ENCODE data around the gene PFDN5. TPM values are rescaled to one million over a fixed set of nuclear protein-coding genes. Genes with fewer than 3 reads are reported as not detected.

PFDN5 gene
- total RNA-seq, 2 experiments from 2014 or later: 253 to 322 TPM

GRCh38 chr12:53267306-53267998, 27.9 kb upstream of the PFDN5 start:
- Mint-ChIP-seq H3K27me3 (no peaks in the 10 kb centered on the region), H3K4me3 (peak overlapping the region; percentile 92), H3K27ac (peak overlapping the region; percentile 98), H3K4me1 (peaks cover 30% of the 10 kb centered on the region), H3K9me3 (ENCODE audit: low read depth) (no peaks in the 10 kb centered on the region), H3K36me3 (ENCODE audit: low read depth) (peaks cover 33% of the 10 kb centered on the region)
- ChIA-PET CTCF (interaction anchor here (0.5 to 6.8 kb wide), 32 partner anchors 11 to 233 kb away, joined by 3 to 113 read pairs (median 4); partner anchors contain the start of genes AAAS, MYG1, PFDN5 and SPRYD3), POLR2A (interaction anchor here (0.6 to 3.4 kb wide), 14 partner anchors 10 to 408 kb away, joined by 3 to 14 read pairs (median 5); partner anchors contain the start of genes ATP5MC2, CSAD, TARBP2 and ZNF740)
- intact Hi-C loops (cut with DNase I, micrococcal nuclease): no loop called here
- peak; percentile 59 for ATAC-seq
- DNase-seq: peak; percentile 62

- peak within 1 kb of the TSS; percentile 92 for H3K4me3 Mint-ChIP-seq
- no peaks in the 10 kb centered on the region for H3K9me3 Mint-ChIP-seq (ENCODE audit: low read depth)
- H3K27me3 Mint-ChIP-seq: no peaks in the 10 kb centered on the region
- intact Hi-C loops (cut with DNase I, micrococcal nuclease): loop anchor here (1.0 to 2.0 kb wide), 14 partner anchors 16 to 262 kb away; partner anchors contain the start of genes AAAS (in 2 of the 2), PFDN5 (in 2 of the 2), CSAD (in 1 of the 2) and EIF4B (in 1 of the 2)
- DNase-seq: peak; percentile 93
- peak; percentile 86 for ATAC-seq
- peak within 1 kb of the TSS; percentile 98 for H3K27ac Mint-ChIP-seq
- peaks cover 37% of the 10 kb centered on the region for H3K36me3 Mint-ChIP-seq (ENCODE audit: low read depth)
- ChIA-PET POLR2A (interaction anchor here (0.6 to 3.4 kb wide), 16 partner anchors 9 to 1096 kb away, joined by 3 to 14 read pairs (median 4); partner anchors contain the start of genes ATP5MC2, CSAD, TARBP2 and ZNF740), CTCF (interaction anchor here (0.5 to 6.8 kb wide), 32 partner anchors 12 to 233 kb away, joined by 3 to 113 read pairs (median 4); partner anchors contain the start of genes AAAS, MYG1, PFDN5 and SPRYD3)
- H3K4me1 Mint-ChIP-seq: peaks cover 30% of the 10 kb centered on the region
Measured at GRCh38 chr12:53267999-53268629, 27.2 kb upstream of the PFDN5 start, which contains the start of gene ESPL1. Gene ESPL1, plus strand, starts transcription at chr12:53268299. Its CDS starts 468 bp downstream, at chr12:53268767.

GRCh38 chr12:53268630-53269562, 26.4 kb upstream of the PFDN5 start:
- H3K27me3 Mint-ChIP-seq: no peaks in the 10 kb centered on the region
- intact Hi-C loops (cut with DNase I, micrococcal nuclease): loop anchor here (1.0 to 2.0 kb wide), 14 partner anchors 17 to 263 kb away; partner anchors contain the start of genes AAAS (in 2 of the 2), PFDN5 (in 2 of the 2), CSAD (in 1 of the 2) and EIF4B (in 1 of the 2)
- peak overlapping the region; percentile 92 for H3K4me3 Mint-ChIP-seq
- DNase-seq (no peak), ATAC-seq (no peak)
- H3K36me3 Mint-ChIP-seq (ENCODE audit: low read depth): peaks cover 42% of the 10 kb centered on the region
- ChIA-PET POLR2A (interaction anchor here (0.5 to 3.4 kb wide), 10 partner anchors 11 to 1097 kb away, joined by 3 to 13 read pairs (median 4); partner anchors contain the start of genes CSAD, TARBP2 and ZNF740), CTCF (interaction anchor here (0.5 to 6.8 kb wide), 29 partner anchors 9 to 390 kb away, joined by 3 to 113 read pairs (median 6); partner anchors contain the start of genes AAAS, MYG1, PFDN5 and SPRYD3)
- H3K9me3 Mint-ChIP-seq (ENCODE audit: low read depth): no peaks in the 10 kb centered on the region
- peak overlapping the region; percentile 98 for H3K27ac Mint-ChIP-seq
- H3K4me1 Mint-ChIP-seq: peaks cover 30% of the 10 kb centered on the region

- intact Hi-C loops (cut with DNase I, micrococcal nuclease): no loop called here
- ATAC-seq (no peak), DNase-seq (no peak)
- Mint-ChIP-seq H3K4me1 (peaks cover 14% of the 10 kb centered on the region), H3K4me3 (no peak overlapping the region), H3K36me3 (ENCODE audit: low read depth) (peaks cover 69% of the 10 kb centered on the region), H3K27me3 (no peaks in the 10 kb centered on the region), H3K9me3 (ENCODE audit: low read depth) (no peaks in the 10 kb centered on the region), H3K27ac (no peak overlapping the region)
- CTCF ChIA-PET: no interaction called here
- POLR2A ChIA-PET: interaction anchor here (0.6 kb wide), 1 partner anchor 90 kb away, joined by 3 read pairs; no protein-coding TSS in a partner anchor
Measured at GRCh38 chr12:53274445-53274844, 20.9 kb upstream of the PFDN5 start.

- H3K36me3 Mint-ChIP-seq (ENCODE audit: low read depth): peaks cover 66% of the 10 kb centered on the region
- ChIA-PET CTCF (interaction anchor here (0.5 to 1.0 kb wide), 2 partner anchors 64 to 229 kb away, joined by 4 to 5 read pairs; no protein-coding TSS in a partner anchor), POLR2A (no interaction called here)
- H3K27me3 Mint-ChIP-seq: no peaks in the 10 kb centered on the region
- intact Hi-C loops (cut with DNase I, micrococcal nuclease): no loop called here
- ATAC-seq: no peak
- peaks cover 4% of the 10 kb centered on the region for H3K4me1 Mint-ChIP-seq
- H3K4me3 Mint-ChIP-seq: no peak overlapping the region
- H3K27ac Mint-ChIP-seq: no peak overlapping the region
- H3K9me3 Mint-ChIP-seq (ENCODE audit: low read depth): no peaks in the 10 kb centered on the region
- DNase-seq: no peak
Measured at GRCh38 chr12:53276511-53276910, 18.8 kb upstream of the PFDN5 start.

- ATAC-seq (no peak), DNase-seq (no peak)
- CTCF ChIA-PET: interaction anchor here (0.6 to 1.6 kb wide), 9 partner anchors 9 to 212 kb away, joined by 3 to 10 read pairs (median 4); no protein-coding TSS in a partner anchor
- H3K9me3 Mint-ChIP-seq (ENCODE audit: low read depth): no peaks in the 10 kb centered on the region
- H3K27ac Mint-ChIP-seq: no peak overlapping the region
- H3K27me3 Mint-ChIP-seq: no peaks in the 10 kb centered on the region
- POLR2A ChIA-PET: interaction anchor here (0.7 to 1.1 kb wide), 2 partner anchors 10 to 11 kb away, joined by 3 to 4 read pairs; partner anchors contain the start of gene ESPL1
- peaks cover 4% of the 10 kb centered on the region for H3K4me1 Mint-ChIP-seq
- intact Hi-C loops (cut with DNase I, micrococcal nuclease): no loop called here
- H3K36me3 Mint-ChIP-seq (ENCODE audit: low read depth): peaks cover 67% of the 10 kb centered on the region
- no peak overlapping the region for H3K4me3 Mint-ChIP-seq
Measured at GRCh38 chr12:53277981-53278380, 17.4 kb upstream of the PFDN5 start.

GRCh38 chr12:53279283-53279869, 16.0 kb upstream of the PFDN5 start:
- Mint-ChIP-seq H3K36me3 (ENCODE audit: low read depth) (peaks cover 70% of the 10 kb centered on the region), H3K4me1 (peaks cover under 1% of the 10 kb centered on the region), H3K4me3 (no peak overlapping the region), H3K27me3 (no peaks in the 10 kb centered on the region), H3K27ac (no peak overlapping the region), H3K9me3 (ENCODE audit: low read depth) (no peaks in the 10 kb centered on the region)
- POLR2A ChIA-PET: interaction anchor here (1.1 kb wide), 1 partner anchor 11 kb away, joined by 3 read pairs; the partner anchor contains the start of gene ESPL1
- intact Hi-C loops (cut with DNase I, micrococcal nuclease): no loop called here
- CTCF ChIA-PET: interaction anchor here (0.9 to 1.6 kb wide), 4 partner anchors 10 to 104 kb away, joined by 3 to 4 read pairs (median 3); no protein-coding TSS in a partner anchor
- ATAC-seq (no peak), DNase-seq (no peak)

- ChIA-PET CTCF (interaction anchor here (0.7 to 1.6 kb wide), 5 partner anchors 9 to 105 kb away, joined by 3 to 4 read pairs (median 3); no protein-coding TSS in a partner anchor), POLR2A (interaction anchor here (1.1 kb wide), 1 partner anchor 12 kb away, joined by 3 read pairs; the partner anchor contains the start of gene ESPL1)
- no peaks in the 10 kb centered on the region for H3K9me3 Mint-ChIP-seq (ENCODE audit: low read depth)
- no peak for ATAC-seq
- intact Hi-C loops (cut with DNase I, micrococcal nuclease): no loop called here
- no peaks in the 10 kb centered on the region for H3K27me3 Mint-ChIP-seq
- H3K4me3 Mint-ChIP-seq: no peak overlapping the region
- H3K4me1 Mint-ChIP-seq: no peaks in the 10 kb centered on the region
- H3K36me3 Mint-ChIP-seq (ENCODE audit: low read depth): peaks cover 66% of the 10 kb centered on the region
- no peak overlapping the region for H3K27ac Mint-ChIP-seq
- no peak for DNase-seq
Measured at GRCh38 chr12:53279888-53280498, 15.3 kb upstream of the PFDN5 start.

GRCh38 chr12:53286448-53286847, 8.9 kb upstream of the PFDN5 start:
- no peaks in the 10 kb centered on the region for H3K9me3 Mint-ChIP-seq (ENCODE audit: low read depth)
- ChIA-PET CTCF (interaction anchor here (0.5 to 18.7 kb wide), 10 partner anchors 9 to 130 kb away, joined by 3 to 173 read pairs (median 3); partner anchors contain the start of gene AAAS), POLR2A (interaction anchor here (0.7 to 1.2 kb wide), 3 partner anchors 14 to 175 kb away, joined by 3 read pairs; no protein-coding TSS in a partner anchor)
- ATAC-seq (no peak), DNase-seq (no peak)
- no peaks in the 10 kb centered on the region for H3K27me3 Mint-ChIP-seq
- peaks cover 68% of the 10 kb centered on the region for H3K36me3 Mint-ChIP-seq (ENCODE audit: low read depth)
- peaks cover 15% of the 10 kb centered on the region for H3K4me1 Mint-ChIP-seq
- H3K4me3 Mint-ChIP-seq: no peak overlapping the region
- no peak overlapping the region for H3K27ac Mint-ChIP-seq
- intact Hi-C loops (cut with DNase I, micrococcal nuclease): no loop called here
